ENCODE results near the gene UBE2F. TPM values are rescaled to one million over a fixed set of nuclear protein-coding genes. Genes with fewer than 3 reads are reported as not detected.

Gene UBE2F
- total and polyA plus RNA-seq, 7 donors, result 50.7 to 115 (median 67.8) TPM

DNA sequence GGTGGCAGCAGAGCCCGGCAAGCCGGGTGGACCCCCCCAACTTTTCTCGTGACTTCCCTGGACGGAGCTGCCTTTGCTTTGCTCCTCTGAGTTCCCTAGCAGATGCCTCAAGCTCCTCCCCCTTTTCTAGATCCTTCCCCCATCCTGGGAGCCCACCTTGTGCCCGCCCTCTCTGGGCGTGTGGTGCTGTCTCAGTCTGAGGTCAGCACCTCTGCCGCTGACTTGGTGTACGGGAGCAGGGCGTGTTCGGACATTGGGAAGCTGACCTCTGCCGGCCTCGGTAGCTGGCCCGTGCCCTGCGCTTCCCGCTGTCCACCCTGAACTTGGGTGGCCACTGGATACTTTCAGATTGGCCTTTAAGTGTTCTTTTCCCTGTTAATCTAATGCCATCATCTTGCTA is 113.7 kb downstream of the UBE2F start:
- Histone ChIP-seq H3K4me3 (no peak overlapping the region), H3K36me3 (peaks cover 0 to 38% (median 6%) of the 10 kb centered on the region in 4 donors), H3K4me1 (peaks cover 0 to 4% (median 0%) of the 10 kb centered on the region in 4 donors), H3K27me3 (no peaks in the 10 kb centered on the region), H3K9me3 (no peaks in the 10 kb centered on the region), H3K27ac (no peak overlapping the region)
- 98% methylated on average over 15 of the region's 15 CpGs for WGBS, 2 donors
- TF ChIP-seq EP300 (IDR thresholded peaks at IDR 0.05) (no peak), CTCF (IDR thresholded peaks at IDR 0.05) (no peak), POLR2A (IDR thresholded peaks at IDR 0.05) (no peak), POLR2AphosphoS5 (IDR thresholded peaks at IDR 0.05) (no peak)
- no peak for DNase-seq
- intact Hi-C loops (cut with DNase I), result no loop called here

DNA sequence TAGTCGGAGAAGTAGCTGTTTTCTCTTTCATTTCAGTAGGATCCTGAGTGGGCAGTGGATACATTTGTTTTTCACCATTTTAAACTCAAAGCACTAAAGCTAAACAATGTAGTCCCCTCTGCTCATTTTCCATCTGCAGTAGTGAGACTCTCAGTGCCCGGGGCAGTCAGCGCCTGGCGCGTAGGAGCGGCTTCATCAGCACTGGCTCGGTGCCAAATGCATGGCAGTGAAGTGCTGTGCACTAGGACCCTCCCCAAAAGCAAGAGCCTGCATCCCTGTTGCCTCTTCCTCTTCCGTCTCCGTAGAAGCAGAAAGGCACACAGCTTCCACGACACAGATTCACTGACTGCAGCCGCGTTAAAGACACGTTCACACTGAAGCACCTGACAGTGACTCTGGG is 114.3 kb downstream of the UBE2F start:
- H3K4me3 ChIP-seq, result no peak overlapping the region
- 95 to 96% methylated on average over 13 of the region's 13 CpGs for WGBS, 2 donors
- no peak for DNase-seq
- H3K27me3 ChIP-seq, result no peaks in the 10 kb centered on the region
- no peak for TF ChIP-seq CTCF (IDR thresholded peaks at IDR 0.05)
- TF ChIP-seq POLR2AphosphoS5 (IDR thresholded peaks at IDR 0.05), result no peak
- TF ChIP-seq POLR2A (IDR thresholded peaks at IDR 0.05), result no peak
- TF ChIP-seq EP300 (IDR thresholded peaks at IDR 0.05), result no peak
- intact Hi-C loops (cut with DNase I), result no loop called here
- no peaks in the 10 kb centered on the region for H3K9me3 ChIP-seq
- peaks cover 0 to 42% (median 6%) of the 10 kb centered on the region in 4 donors for H3K36me3 ChIP-seq
- H3K27ac ChIP-seq, result no peak overlapping the region
- peaks cover 0 to 4% (median 0%) of the 10 kb centered on the region in 4 donors for H3K4me1 ChIP-seq

DNA sequence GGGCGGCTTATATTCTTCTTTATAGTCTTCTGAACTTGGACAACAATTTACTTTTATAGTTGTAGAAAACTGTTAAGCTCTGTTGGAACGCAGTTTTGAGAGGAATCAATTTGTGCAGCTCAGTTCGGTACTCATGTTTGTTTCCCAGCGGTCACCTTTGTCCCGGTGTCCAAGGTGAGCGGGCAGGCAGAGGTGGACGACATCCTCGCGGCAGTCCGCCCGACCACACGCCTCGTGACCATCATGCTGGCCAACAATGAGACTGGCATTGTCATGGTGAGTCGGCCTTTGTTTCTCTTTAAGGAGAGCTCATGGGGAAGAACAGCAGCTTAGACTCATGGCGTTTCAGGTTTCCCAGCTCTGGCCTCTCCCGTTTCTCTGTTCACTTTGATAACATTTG is 114.7 kb downstream of the UBE2F start:
- H3K4me1 ChIP-seq, result peaks cover 0 to 4% (median 0%) of the 10 kb centered on the region in 4 donors
- TF ChIP-seq CTCF (IDR thresholded peaks at IDR 0.05) (no peak), EP300 (IDR thresholded peaks at IDR 0.05) (no peak), POLR2A (IDR thresholded peaks at IDR 0.05) (no peak), POLR2AphosphoS5 (IDR thresholded peaks at IDR 0.05) (no peak)
- intact Hi-C loops (cut with DNase I), result no loop called here
- H3K4me3 ChIP-seq, result no peak overlapping the region
- H3K9me3 ChIP-seq, result no peaks in the 10 kb centered on the region
- peaks cover 0 to 42% (median 6%) of the 10 kb centered on the region in 4 donors for H3K36me3 ChIP-seq
- no peak for DNase-seq
- no peak overlapping the region for H3K27ac ChIP-seq
- H3K27me3 ChIP-seq, result no peaks in the 10 kb centered on the region
- WGBS, 2 donors, result 97 to 98% methylated on average over 16 of the region's 16 CpGs

GRCh38 chr2:238082151-238082550 is 115.3 kb downstream of the UBE2F start:
- DNase-seq, result no peak
- no peaks in the 10 kb centered on the region for H3K9me3 ChIP-seq
- no peaks in the 10 kb centered on the region for H3K27me3 ChIP-seq
- no peak overlapping the region for H3K27ac ChIP-seq
- WGBS, 2 donors, result 94 to 95% methylated on average over 17 of the region's 17 CpGs
- peaks cover 0 to 42% (median 6%) of the 10 kb centered on the region in 4 donors for H3K36me3 ChIP-seq
- no peak overlapping the region for H3K4me3 ChIP-seq
- intact Hi-C loops (cut with DNase I), result no loop called here
- peaks cover 0 to 4% (median 0%) of the 10 kb centered on the region in 4 donors for H3K4me1 ChIP-seq
- TF ChIP-seq POLR2A (IDR thresholded peaks at IDR 0.05), result no peak
- TF ChIP-seq EP300 (IDR thresholded peaks at IDR 0.05), result no peak
- TF ChIP-seq CTCF (IDR thresholded peaks at IDR 0.05), result no peak
- TF ChIP-seq POLR2AphosphoS5 (IDR thresholded peaks at IDR 0.05), result no peak

DNA sequence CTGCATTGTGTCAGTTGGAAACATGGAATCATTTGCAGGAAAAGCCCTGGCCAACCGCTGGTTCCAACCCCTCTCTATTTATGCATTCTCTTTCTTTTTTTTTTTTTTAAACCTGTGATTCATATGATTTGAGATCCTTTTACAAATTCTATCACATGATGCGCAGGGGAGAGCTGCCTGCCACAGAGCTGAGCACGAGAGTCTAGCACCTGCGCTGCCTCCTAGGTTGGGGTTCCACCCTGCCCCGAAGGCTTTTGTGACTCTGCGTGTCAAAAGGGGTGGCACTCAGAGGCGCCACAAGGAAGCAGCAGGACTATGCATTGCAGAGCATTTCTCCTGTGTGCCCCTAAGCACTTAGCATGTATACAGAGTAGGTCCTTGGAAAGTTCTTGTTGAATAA is 116.0 kb downstream of the UBE2F start:
- H3K27ac ChIP-seq, result no peak overlapping the region
- H3K4me1 ChIP-seq, result peaks cover 0 to 4% (median 0%) of the 10 kb centered on the region in 4 donors
- no peak overlapping the region for H3K4me3 ChIP-seq
- TF ChIP-seq EP300 (IDR thresholded peaks at IDR 0.05), result no peak
- no peak for TF ChIP-seq POLR2A (IDR thresholded peaks at IDR 0.05)
- TF ChIP-seq POLR2AphosphoS5 (IDR thresholded peaks at IDR 0.05), result no peak
- TF ChIP-seq CTCF (IDR thresholded peaks at IDR 0.05), result no peak
- DNase-seq, result no peak
- peaks cover 0 to 42% (median 5%) of the 10 kb centered on the region in 4 donors for H3K36me3 ChIP-seq
- 95 to 96% methylated on average over 7 of the region's 7 CpGs for WGBS, 2 donors
- intact Hi-C loops (cut with DNase I), result no loop called here
- H3K27me3 ChIP-seq, result no peaks in the 10 kb centered on the region
- no peaks in the 10 kb centered on the region for H3K9me3 ChIP-seq
